GM21447 (cell line): Measurements from ENCODE around the gene MYO16.

Source experiments
- ATAC-seq: cut with Tn5 transposase; IDR thresholded peaks from one replicate; pipeline ENCODE4 v1.9.1; 2021; ENCODE audit not compliant: unreplicated experiment

Gene MYO16

DNA sequence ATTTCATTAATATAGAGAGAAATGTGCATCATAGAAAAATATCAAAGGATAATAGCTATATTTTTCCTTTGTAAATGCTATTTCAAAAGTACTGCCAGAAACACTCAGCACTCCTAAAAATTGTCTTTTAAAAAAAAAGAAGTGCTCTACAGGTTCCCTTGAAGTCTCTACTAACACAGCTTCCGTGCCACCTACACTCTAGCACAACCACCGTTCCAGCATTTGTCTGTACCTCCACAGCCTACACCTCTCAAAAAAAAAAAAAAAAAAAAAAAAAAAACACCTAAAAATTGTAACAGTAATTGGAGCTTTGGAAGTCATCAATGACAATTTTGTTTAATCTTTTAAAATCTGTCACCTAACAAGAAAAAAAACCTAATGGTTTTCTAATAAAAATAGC lies 485.6 kb downstream of the MYO16 start:
- no peak for ATAC-seq

- ATAC-seq: no peak
Measured at GRCh38 chr13:109118521-109118920, 489.1 kb downstream of the MYO16 start.

- ATAC-seq: no peak
Measured at GRCh38 chr13:109119896-109120295, 490.5 kb downstream of the MYO16 start.

DNA sequence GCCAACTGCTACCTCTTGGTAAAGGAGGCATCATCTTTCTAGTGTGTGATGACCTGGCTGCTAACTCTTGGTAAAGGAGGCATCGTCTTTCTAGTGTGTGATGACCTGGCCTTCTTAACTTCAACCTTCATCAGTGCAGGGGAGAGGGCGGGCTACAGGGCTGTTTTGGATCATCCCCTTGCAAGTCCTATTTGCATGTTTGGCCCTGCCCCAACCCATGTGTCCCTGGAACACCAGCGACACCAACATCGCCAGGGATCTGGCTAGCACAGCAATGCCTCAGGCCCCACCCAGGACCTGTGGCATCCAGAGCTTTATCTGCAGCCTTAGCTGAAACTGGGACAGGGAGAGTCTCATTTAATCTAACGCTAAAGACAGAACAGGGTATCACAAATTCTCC lies 492.4 kb downstream of the MYO16 start:
- ATAC-seq: no peak

DNA sequence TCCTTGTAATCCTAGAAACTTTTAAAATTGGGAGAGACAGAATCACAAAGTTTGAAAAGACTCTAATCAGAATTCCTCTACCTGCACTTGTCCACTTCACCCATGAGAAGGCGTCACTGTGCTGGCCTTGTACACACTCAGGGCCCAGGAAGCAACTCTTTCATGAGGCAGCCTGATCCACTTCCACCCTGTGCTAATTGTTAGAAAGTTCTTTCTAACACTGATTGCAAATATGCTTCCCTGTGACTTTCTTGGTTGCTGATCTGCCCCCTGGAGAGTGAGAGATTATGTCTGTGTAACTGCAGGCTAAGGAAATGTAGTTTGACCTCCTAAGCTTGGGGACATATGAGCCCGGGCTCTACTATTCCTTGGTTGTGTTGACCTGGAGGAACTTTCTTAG lies 494.6 kb downstream of the MYO16 start:
- no peak for ATAC-seq

GRCh38 chr13:109126178-109126577 lies 496.8 kb downstream of the MYO16 start:
- no peak for ATAC-seq

DNA sequence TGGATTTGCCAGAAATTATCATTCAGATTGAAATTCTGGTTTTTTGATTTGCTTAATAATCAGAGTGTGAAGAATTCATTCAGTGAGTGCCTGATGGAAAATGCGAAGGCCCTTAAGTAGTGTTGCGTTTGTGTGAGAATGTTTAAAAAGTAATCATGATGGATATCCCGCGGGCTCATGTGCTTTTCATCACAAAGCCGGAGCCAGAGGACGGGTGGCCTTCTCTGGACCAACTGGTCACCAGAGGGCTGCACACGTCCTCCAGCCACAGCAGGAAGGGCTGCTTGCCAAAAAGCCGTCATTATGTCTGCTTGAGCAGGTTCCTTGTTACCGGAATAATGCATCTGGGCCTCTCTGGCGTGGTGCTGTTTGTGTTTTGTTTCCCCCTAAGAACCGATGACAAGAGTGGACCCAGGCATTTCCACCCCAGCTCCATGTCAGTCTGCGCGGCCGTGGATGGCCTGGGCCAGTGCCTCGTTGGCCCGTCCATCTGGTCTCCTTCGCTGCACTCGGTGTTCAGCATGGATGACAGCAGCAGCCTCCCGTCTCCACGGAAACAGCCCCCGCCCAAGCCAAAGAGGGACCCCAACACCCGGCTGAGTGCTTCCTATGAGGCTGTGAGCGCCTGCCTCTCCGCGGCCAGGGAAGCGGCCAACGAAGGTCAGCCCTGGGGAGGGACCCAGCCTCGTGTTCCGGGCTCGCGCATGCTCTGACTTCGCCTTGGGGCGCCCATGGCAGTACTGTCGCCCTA lies 497.7 kb downstream of the MYO16 start:
- ATAC-seq: no peak

- ATAC-seq: no peak
Measured at GRCh38 chr13:109128121-109128520, 498.7 kb downstream of the MYO16 start.

GRCh38 chr13:109130093-109130835 lies 500.9 kb downstream of the MYO16 start:
- ATAC-seq: no peak

- ATAC-seq: peak; percentile 87
Measured at GRCh38 chr13:109131698-109132257, 502.4 kb downstream of the MYO16 start.

GRCh38 chr13:109135018-109135417 lies 505.6 kb downstream of the MYO16 start:
- ATAC-seq: no peak

DNA sequence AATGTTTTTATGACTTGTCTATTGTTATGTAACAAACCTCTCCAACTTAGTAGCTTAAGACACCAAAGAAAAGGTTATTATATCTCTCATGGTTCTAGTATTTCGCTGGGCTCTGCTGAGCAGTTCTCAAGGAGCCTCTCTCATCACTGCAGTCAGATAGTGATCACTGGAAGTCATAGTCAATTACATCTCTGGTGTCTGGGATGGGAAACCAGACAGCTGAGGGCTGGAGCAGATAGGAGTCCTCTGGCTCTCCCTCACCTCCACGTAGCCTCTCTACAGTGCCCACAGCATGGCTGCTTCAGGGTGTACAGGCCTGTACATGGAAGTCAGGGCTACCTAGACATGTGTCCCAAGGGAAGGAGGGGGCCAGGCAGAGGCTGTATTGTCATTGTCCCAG lies 507.5 kb downstream of the MYO16 start:
- no peak for ATAC-seq

DNA sequence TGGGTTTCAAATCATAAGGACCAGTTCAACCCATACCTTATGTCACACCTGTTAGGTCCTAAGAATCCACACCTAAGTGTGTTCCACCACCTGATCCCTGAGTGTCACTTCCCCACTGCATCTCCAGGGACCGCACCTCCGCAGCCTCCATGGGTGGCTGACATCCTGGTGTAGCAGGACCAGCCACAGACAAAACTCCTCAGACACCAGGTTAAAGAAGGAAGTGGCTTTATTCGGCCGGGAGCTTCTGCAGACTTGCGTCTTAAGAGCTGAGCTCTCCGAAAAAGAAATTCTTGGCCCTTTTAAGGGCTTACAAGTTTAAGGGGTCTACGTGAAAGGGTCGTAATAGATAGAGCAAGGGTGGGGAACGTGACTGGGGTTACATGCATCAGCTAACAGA lies 509.9 kb downstream of the MYO16 start:
- no peak for ATAC-seq

GRCh38 chr13:109140054-109140453 lies 510.6 kb downstream of the MYO16 start:
- no peak for ATAC-seq

- no peak for ATAC-seq
Measured at GRCh38 chr13:109140479-109141349, 511.3 kb downstream of the MYO16 start.

- no peak for ATAC-seq
Measured at GRCh38 chr13:109141706-109142105, 512.3 kb downstream of the MYO16 start.

DNA sequence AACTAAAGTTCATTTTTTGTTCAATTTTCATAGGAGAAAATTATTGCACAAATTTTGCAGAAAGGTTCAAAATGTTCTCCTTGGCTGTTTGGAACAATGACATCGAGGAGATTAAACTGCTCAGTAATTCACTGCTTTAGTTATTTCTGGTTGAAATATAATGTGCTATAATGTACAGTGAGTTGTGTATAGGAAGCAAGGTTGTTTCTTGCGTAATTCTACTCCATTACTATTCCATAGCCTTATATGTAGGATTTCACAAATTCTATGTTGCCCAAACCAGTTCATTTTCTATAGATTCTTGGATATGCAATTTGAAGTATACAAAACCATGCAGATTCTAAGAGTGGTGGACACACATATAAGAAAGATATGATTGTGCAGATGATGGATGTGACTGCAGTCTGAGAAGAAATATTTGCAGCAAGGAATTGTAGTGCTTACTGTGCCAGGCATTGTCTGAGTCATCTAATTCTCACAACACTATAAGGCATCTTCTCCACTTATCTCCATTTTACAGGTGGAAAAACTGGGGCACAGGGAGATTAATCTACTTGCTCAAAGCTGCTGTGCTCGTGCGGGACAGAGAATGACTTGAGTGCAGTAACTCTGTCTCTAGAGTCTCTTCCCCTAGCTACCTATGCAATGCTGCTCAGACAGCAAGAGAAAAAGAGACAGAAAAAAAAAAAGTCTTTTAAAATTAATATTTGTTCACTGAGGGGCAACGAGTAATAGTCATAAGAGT lies 515.5 kb downstream of the MYO16 start:
- peak; percentile 11 for ATAC-seq

GRCh38 chr13:109145631-109146030 lies 516.2 kb downstream of the MYO16 start:
- ATAC-seq: peak; percentile 94

GRCh38 chr13:109146393-109146792 lies 517.0 kb downstream of the MYO16 start:
- no peak for ATAC-seq

GRCh38 chr13:109146912-109147647 lies 517.7 kb downstream of the MYO16 start:
- no peak for ATAC-seq
